Prostate gland (tissue), 2 donors: ENCODE data around the gene DOCK4.

Source experiments
- POLR2AphosphoS5 ChIP-seq: sonication (generic); formaldehyde crosslinking; IDR thresholded peaks from one replicate; pipeline ENCODE4 v1.6.1; 2017; ENCODE audit warnings: antibody characterized with exemption
- TF ChIP-seq, protein P1 (sequence below), 4 experiments: fragments of 200-600 bp in 2 of 4; fragments of 450-650 bp in 2 of 4; sonication (generic) in 2 of 4; IDR thresholded peaks; 1 replicate in 3 of 4; 2 replicates in 1 of 4; pipeline ENCODE4 v1.5.1; 2016 to 2019; ENCODE audit warnings: antibody characterized with exemption in 4 of 4, mild to moderate bottlenecking in 2 of 4, moderate library complexity in 2 of 4

DNA sequence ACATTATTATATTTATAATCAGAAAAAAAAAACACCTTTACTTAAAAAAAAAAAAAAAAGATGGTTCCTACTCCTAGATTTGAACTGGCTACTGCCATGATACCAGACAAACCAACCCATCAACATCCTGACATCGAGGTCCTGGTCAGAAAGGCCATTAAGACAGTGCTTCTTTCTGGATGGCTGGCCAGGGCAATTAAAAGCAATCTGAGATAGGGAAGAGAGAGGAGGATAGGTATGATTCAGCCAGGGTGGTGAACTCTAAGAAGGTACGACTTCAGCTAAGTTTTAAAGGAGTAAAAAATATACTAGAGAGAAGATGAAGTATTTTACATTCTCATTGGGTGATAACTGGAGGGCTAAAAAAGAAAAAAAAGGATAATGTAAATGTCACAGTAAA is 139.0 kb downstream of the DOCK4 start:
- TF ChIP-seq, protein P1, sequence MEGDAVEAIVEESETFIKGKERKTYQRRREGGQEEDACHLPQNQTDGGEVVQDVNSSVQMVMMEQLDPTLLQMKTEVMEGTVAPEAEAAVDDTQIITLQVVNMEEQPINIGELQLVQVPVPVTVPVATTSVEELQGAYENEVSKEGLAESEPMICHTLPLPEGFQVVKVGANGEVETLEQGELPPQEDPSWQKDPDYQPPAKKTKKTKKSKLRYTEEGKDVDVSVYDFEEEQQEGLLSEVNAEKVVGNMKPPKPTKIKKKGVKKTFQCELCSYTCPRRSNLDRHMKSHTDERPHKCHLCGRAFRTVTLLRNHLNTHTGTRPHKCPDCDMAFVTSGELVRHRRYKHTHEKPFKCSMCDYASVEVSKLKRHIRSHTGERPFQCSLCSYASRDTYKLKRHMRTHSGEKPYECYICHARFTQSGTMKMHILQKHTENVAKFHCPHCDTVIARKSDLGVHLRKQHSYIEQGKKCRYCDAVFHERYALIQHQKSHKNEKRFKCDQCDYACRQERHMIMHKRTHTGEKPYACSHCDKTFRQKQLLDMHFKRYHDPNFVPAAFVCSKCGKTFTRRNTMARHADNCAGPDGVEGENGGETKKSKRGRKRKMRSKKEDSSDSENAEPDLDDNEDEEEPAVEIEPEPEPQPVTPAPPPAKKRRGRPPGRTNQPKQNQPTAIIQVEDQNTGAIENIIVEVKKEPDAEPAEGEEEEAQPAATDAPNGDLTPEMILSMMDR (IDR thresholded peaks at IDR 0.05), result no peak
- TF ChIP-seq POLR2AphosphoS5, result no peak
